ENCODE results near the gene MZT2A. TPM values are rescaled to one million over a fixed set of nuclear protein-coding genes. Genes with fewer than 3 reads are reported as not detected.
"Not testable (repeated sequence)": the region's sequence is repeated elsewhere in the genome, so short reads cannot be mapped to it uniquely, and the experiment has no call there.

Gene MZT2A
- total RNA-seq, 1 experiment from 2014 or later = 202 TPM

DNA sequence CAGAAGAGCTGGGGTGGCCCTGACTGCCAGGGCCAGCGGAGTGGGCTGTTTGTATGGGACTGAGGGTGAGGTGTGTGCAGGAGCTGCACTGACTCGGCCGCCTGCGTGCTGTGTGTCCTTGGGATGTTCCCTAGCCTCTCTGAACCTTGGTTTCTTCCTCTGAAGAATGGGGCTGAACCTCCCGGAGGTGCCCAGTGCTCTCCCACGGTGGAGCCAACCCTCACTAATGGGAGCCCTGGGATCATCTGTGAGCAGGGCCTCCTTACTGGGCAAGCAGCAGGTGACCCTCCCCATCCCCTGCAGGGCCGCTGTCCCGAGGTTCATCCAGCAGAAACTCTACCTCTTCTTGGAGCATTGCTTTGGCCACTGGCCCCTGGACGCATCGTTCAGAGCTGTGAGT, 23.8 kb upstream of the MZT2A start:
- H3K4me3 ChIP-seq = no peak overlapping the region
- H3K9me3 ChIP-seq (ENCODE audit: insufficient read depth, low read depth) = no peaks in the 10 kb centered on the region
- no peaks in the 10 kb centered on the region for H3K27me3 ChIP-seq (ENCODE audit: insufficient read depth, low read depth)
- no peak overlapping the region for H2AFZ ChIP-seq
- H3F3A ChIP-seq (ENCODE audit: insufficient read depth, low read depth) = no peaks in the 10 kb centered on the region
- H3K9me2 ChIP-seq (ENCODE audit: insufficient read depth) = no peaks in the 10 kb centered on the region
- no peaks in the 10 kb centered on the region for H3K79me2 ChIP-seq (ENCODE audit: low read depth)
- H3K27ac ChIP-seq = no peak overlapping the region
- no peak for DNase-seq
- BruUV-seq (replicated peaks) = no TSS peak
- intact Hi-C loops (cut with micrococcal nuclease; ENCODE audit: unreplicated experiment) = no loop called here
- no peaks in the 10 kb centered on the region for H3K4me1 ChIP-seq (replicated peaks; ENCODE audit: insufficient read depth)
- H3K36me3 ChIP-seq (ENCODE audit: low read depth) = no peaks in the 10 kb centered on the region
- H4K20me1 ChIP-seq (ENCODE audit: insufficient read depth) = no peaks in the 10 kb centered on the region
- CTCF ChIA-PET = no interaction called here
- POLR2A ChIA-PET (ENCODE audit: unreplicated experiment) = no interaction called here
- no peak overlapping the region for H3K4me2 ChIP-seq
- TF ChIP-seq, protein P1, sequence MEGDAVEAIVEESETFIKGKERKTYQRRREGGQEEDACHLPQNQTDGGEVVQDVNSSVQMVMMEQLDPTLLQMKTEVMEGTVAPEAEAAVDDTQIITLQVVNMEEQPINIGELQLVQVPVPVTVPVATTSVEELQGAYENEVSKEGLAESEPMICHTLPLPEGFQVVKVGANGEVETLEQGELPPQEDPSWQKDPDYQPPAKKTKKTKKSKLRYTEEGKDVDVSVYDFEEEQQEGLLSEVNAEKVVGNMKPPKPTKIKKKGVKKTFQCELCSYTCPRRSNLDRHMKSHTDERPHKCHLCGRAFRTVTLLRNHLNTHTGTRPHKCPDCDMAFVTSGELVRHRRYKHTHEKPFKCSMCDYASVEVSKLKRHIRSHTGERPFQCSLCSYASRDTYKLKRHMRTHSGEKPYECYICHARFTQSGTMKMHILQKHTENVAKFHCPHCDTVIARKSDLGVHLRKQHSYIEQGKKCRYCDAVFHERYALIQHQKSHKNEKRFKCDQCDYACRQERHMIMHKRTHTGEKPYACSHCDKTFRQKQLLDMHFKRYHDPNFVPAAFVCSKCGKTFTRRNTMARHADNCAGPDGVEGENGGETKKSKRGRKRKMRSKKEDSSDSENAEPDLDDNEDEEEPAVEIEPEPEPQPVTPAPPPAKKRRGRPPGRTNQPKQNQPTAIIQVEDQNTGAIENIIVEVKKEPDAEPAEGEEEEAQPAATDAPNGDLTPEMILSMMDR (conservative IDR thresholded peaks at IDR 0.05) = no peak
- no peak for TF ChIP-seq EZH2 (IDR thresholded peaks at IDR 0.05; ENCODE audit: low read depth)

DNA sequence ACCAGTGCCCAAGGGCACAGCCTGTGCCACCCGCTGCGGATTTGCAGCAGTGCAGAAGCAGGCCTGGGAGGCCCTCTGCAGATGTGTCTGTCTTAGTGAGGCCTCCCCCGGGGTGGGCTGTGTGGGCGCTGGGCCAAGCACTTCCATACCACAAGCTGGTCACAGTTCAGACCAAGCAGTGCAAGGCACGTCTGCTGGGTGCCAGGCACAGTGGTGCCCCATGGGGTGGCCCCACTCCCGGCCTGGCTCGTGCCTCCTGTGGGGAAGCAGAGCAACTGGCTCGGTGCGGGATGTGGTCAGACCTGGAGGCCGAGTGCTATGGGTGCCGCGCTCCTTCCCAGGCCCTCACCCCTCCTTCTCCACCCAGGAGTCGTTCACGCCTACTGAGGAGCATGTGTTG, 23.0 kb upstream of the MZT2A start:
- H3K79me2 ChIP-seq (ENCODE audit: low read depth); POLR2A ChIA-PET (ENCODE audit: unreplicated experiment); H3K4me2 ChIP-seq; BruUV-seq (replicated peaks); CTCF ChIA-PET; DNase-seq; H3K4me1 ChIP-seq (replicated peaks; ENCODE audit: insufficient read depth); H3K27me3 ChIP-seq (ENCODE audit: insufficient read depth, low read depth); H3K4me3 ChIP-seq; H3F3A ChIP-seq (ENCODE audit: insufficient read depth, low read depth); H3K27ac ChIP-seq; H4K20me1 ChIP-seq (ENCODE audit: insufficient read depth); intact Hi-C loops (cut with micrococcal nuclease; ENCODE audit: unreplicated experiment); H3K9me2 ChIP-seq (ENCODE audit: insufficient read depth); H3K9me3 ChIP-seq (ENCODE audit: insufficient read depth, low read depth); H3K36me3 ChIP-seq (ENCODE audit: low read depth); H2AFZ ChIP-seq: not testable (repeated sequence)

DNA sequence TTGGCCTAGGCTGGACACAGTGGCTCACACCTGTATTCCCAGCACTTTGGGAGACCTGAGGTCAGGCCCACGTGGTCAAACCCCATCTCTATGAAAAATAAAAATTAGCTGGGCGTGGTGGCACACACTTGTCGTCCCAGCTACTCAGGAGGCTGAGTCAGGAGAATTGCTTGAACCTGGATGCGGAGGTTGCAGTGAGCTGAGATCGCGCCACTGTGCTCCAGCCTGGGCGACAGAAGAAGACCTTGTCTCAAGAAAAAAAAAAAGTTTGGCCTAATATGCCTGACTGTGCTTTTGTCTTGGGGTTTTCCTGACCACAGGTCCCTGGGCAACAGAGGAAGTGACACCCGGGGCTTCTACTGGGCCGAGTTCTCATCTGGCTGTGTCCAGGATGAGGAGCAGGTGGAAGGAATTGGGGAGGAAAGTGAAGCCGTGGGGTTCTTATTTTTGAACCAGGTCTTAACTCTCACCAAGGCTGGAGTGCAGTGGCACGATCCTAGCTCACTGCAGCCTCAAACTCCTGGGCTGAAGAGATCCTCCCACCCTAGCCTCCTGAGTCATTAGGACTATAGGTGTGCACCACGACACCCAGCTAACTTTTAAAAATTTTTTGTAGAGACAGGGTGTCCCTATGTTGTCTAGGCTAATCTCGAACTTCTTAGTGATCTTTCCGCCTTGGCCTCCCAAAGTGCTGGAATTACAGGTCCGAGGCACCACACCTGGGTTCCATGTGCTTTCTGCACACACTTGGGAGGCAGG, 22.4 kb upstream of the MZT2A start:
- H2AFZ ChIP-seq; DNase-seq; H3K79me2 ChIP-seq (ENCODE audit: low read depth); H3K27me3 ChIP-seq (ENCODE audit: insufficient read depth, low read depth); CTCF ChIA-PET; H3K9me3 ChIP-seq (ENCODE audit: insufficient read depth, low read depth); BruUV-seq (replicated peaks); H3K4me3 ChIP-seq; POLR2A ChIA-PET (ENCODE audit: unreplicated experiment); intact Hi-C loops (cut with micrococcal nuclease; ENCODE audit: unreplicated experiment); H3K9me2 ChIP-seq (ENCODE audit: insufficient read depth); H4K20me1 ChIP-seq (ENCODE audit: insufficient read depth); H3K36me3 ChIP-seq (ENCODE audit: low read depth); H3K4me2 ChIP-seq; H3K27ac ChIP-seq; H3K4me1 ChIP-seq (replicated peaks; ENCODE audit: insufficient read depth); H3F3A ChIP-seq (ENCODE audit: insufficient read depth, low read depth): not testable (repeated sequence)

DNA sequence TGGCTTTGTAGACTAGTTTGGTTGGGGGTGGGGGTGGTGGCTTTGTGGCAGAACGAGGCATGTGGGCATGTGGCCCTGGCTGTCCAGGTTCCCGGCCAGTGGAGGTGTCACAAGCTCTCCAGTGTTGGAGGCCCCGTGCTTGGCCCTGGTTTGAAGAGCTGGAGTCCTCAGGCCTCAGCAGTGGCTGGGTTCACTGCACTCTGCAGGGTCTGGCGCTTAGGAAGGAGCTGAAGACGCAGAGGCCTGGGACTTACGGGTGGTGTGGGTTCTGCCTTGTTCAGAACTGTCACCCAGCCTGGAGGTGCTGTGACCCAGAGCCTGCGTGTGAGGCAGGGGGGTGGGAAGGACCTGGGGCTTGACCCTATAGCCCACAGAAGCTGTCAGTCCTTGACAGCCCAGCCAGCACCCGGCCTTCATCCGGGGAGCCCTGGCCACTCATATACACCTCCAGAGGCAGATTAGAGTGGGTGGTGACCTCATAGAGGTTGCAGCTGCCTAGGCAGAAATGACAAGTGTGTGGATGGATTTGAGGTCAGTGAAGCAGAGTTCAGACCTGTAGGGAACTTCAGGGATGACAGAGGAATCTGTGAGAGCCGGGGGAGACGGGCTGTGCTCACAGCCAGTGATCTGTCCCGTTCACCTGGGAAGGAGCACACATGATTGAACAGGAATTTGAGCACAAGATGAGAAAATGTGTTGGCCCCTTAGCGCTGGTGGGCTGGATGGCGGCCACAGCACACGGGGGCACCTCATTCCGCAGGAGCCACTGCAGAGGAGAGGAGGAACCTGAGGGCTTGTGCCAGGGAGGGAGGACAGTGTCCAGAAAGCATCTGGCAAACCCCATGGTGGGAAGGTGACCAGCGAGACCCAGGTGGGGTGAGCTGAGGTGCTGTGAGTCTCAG, 20.0 kb upstream of the MZT2A start:
- CTCF ChIA-PET; BruUV-seq (replicated peaks); H3K27me3 ChIP-seq (ENCODE audit: insufficient read depth, low read depth); DNase-seq; H3K27ac ChIP-seq; POLR2A ChIA-PET (ENCODE audit: unreplicated experiment); H3K4me3 ChIP-seq; intact Hi-C loops (cut with micrococcal nuclease; ENCODE audit: unreplicated experiment); H3K36me3 ChIP-seq (ENCODE audit: low read depth); H3F3A ChIP-seq (ENCODE audit: insufficient read depth, low read depth); H3K9me2 ChIP-seq (ENCODE audit: insufficient read depth); H2AFZ ChIP-seq; H3K9me3 ChIP-seq (ENCODE audit: insufficient read depth, low read depth); H3K79me2 ChIP-seq (ENCODE audit: low read depth); H4K20me1 ChIP-seq (ENCODE audit: insufficient read depth); H3K4me2 ChIP-seq; H3K4me1 ChIP-seq (replicated peaks; ENCODE audit: insufficient read depth): not testable (repeated sequence)

DNA sequence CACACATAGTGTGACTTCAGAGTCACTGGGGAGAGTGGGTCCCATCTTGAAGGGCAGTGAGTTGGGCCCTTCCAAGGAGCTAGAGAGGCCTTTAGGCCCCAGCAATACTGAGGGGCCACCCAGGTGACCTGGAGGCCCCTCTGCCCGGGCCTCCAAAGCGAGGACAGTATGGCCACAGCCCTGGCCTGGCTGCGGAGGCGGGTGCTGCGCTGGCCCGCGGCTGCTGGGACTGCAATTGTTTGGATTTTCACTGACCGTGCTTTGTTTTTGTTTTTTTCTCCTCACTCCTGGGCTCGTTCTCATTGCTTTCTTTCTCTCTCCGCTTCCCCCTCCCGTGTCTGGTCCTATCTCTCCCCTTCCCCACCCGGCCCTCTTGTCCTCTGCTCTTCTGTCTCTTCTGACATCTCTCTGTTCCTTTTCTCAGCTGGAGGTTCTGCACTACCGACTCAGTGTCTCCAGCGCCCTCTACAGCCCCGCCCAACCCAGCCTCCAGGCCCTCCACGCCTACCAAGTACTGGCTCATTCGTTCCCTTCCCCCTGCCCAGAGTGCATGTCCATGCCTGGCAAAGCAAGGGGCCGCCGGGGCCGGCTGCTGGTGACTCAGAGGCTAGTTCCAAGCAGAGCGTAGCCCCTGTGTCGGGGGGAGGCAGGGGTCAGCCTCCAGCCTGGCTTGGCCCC, 19.2 kb upstream of the MZT2A start:
- intact Hi-C loops (cut with micrococcal nuclease; ENCODE audit: unreplicated experiment); CTCF ChIA-PET; H3F3A ChIP-seq (ENCODE audit: insufficient read depth, low read depth); DNase-seq; H2AFZ ChIP-seq; H3K27me3 ChIP-seq (ENCODE audit: insufficient read depth, low read depth); POLR2A ChIA-PET (ENCODE audit: unreplicated experiment); H3K4me1 ChIP-seq (replicated peaks; ENCODE audit: insufficient read depth); H3K9me3 ChIP-seq (ENCODE audit: insufficient read depth, low read depth); H4K20me1 ChIP-seq (ENCODE audit: insufficient read depth); H3K4me2 ChIP-seq; BruUV-seq (replicated peaks); H3K36me3 ChIP-seq (ENCODE audit: low read depth); H3K9me2 ChIP-seq (ENCODE audit: insufficient read depth); H3K27ac ChIP-seq; H3K4me3 ChIP-seq; H3K79me2 ChIP-seq (ENCODE audit: low read depth): not testable (repeated sequence)

All from PC-9 (cell line).